Activated CD8-positive, alpha-beta memory T cell treated with anti-CD3 and anti-CD28 coated beads, Interleukin-2, amount 50 U/mL, for 48 hours (primary cell): ENCODE data around the gene CCDC91.
"Not testable (repeated sequence)": the region's sequence is repeated elsewhere in the genome, so short reads cannot be mapped to it uniquely, and the experiment has no call there.

Source experiments
- DNase-seq: peaks from one replicate; pipeline ENCODE4 v3.0.0-alpha.2; 2020

CCDC91 gene

DNA sequence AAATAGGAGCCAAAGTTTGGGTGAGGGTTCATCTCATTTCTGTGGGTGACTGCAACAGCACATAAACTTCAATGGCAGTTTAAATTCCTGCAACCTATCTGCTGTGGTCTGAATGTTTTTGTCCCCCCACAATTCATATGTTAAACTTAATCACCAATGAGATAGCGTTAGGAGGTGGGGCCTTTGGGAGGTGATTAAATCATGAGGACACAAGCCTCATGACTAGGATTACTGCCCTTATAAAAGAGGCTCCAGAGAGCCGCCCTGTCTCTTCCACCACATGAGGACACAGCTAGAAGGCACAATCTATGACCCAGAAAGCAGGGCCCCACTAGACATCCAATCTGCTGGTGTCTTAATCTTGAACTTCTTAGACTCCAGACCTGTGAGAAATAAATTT is 3.8 kb upstream of the CCDC91 start:
- DNase-seq, result no peak

DNA sequence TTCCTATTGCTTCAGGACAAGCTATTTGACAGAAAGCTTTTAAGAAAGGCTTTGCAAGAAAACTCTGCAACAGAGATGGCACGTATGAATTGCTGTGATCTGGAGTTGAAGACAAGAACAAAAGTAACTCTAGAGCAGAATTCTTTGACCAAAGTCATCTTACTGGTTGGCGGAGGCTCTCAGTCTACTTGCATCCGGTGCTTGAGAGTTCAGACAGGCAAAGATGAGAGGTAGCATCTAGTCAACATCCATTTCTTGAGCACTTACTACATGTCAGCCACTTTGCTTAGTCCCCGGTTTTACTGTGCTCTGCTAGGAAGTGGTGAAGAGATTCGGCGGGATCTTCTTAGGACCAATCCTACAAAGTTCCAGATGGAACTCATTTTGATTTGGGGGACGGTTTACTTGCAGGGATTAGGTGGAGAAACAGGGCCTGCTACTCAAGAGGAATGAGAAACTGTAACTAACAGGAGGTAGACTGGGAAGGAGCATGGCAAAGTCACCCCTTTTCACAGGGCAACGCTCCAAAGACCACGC is 404 bp upstream of the CCDC91 start:
- DNase-seq, result peak; percentile 52

DNA sequence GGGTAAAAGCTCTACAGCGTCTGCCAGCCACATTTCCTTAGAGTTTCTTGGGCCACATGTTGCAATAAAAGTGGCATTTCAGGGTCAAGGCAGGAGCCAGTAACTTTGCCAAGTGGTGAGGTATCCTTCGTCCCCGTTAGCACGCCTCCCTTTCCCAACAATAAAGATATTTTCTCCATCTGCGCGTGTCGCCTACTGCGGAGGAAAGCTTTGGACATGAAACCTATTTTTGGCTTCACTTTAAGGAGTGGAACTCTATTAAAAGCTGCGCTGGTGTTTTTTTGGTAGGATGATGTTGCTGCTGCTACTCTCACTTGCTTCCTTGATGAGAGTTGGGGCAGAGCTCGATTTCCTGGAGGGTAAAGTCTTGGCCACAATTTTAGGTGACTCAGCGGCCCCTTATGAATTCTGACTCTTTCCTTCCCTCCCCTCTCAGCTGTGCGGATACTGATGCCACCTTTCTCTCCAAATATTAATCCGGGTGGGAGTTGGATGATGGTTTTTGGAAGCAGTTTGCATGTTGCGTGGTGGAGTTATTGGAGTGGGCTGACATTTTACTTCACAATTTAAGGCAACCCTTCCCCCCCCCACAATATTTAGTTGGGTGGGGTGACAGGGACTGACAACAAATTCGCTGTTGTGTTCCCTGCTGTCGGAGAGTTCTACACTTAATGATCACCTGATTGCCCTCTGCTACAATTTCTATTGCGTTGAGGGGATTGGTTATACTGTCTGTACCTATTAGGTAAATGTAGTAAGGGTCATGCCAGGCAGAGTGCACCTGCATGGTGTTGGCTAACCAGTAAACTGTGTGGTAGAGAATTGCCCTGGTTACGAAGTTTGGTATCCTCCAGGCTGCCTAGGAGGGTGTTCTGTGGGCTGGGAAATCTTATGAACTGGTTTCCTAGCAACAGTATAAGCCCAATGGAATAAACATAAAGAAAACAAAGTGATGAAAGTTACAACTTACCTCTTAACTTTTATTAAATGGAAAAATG is 1.1 kb downstream of the CCDC91 start:
- DNase-seq, result peak; percentile 61

DNA sequence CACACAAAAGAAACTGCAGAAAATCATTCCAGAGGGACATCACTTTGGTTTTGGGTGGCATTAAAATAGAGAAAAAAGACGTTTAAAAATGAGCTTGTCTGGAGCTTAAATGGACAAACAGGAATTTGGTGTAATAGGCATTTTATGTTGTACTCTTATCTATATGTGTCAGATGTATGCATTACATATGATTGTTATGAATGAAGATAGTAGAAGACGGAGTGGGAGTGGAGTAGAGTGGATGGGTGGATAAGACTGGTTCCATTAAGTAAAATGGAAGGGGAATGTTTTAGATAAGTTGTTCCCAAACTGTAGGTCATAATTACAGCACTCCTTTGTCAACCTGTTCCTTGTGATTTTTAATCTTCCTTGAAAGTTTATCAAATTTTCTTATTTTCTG is 1.9 kb downstream of the CCDC91 start:
- no peak for DNase-seq

DNA sequence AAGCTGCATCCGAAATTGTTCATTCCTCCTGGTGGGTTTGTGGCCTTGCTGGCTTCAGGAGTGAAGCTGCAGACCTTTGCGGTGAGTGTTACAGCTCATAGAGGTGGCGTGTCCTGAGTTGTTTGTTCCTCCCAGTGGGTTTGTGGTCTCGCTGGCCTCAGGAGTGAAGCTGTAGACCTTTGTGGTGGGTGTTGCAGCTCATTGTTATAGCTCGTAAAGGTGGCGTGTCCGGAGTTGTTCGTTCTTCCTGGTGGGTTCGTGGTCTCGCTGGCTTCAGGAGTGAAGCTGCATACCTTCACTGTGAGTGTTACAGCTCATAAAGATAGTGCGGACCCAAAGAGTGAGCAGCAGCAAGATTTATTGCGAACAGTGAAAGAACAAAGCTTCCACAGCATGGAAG is 4.4 kb downstream of the CCDC91 start:
- DNase-seq, result not testable (repeated sequence)

GRCh38 chr12:28201136-28201535 is 10.9 kb downstream of the CCDC91 start:
- not testable (repeated sequence) for DNase-seq

DNA sequence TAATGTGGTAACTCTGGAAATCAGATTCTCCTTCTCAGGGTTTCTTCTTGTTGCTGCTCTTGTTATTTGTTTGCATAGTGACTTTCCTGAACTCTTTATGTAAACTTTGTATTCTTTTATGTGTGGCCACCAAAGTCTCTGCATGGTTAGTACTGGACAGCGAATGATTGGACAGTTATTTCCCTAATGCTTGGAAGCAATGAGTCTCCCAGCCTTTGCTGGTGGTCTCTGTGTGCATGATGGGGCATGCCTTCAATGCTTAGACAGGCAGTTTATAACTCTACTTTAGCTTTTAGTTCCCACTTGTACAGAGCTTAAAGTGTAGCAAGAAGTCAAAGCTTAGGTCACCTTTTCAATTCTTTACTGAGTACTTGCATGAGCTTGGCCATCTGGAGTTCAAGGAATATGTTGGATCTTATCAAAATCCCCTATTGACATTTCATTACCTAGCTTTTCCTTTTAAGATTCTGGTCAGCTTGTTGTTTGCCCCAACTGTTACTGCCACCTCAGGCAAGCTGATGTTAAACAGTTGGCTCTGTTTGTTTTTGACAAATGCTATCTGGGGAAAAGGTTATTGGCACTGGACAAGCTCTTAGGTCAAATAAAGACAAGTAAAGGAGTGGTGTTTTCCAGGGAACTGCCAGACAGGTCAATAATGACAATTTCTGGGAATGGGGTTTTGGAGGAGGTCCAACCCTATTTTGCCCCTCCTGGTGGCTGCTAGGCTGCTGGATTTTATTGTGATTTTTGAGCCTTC is 12.3 kb downstream of the CCDC91 start:
- no peak for DNase-seq

GRCh38 chr12:28209782-28210181 is 19.5 kb downstream of the CCDC91 start:
- DNase-seq, result no peak

GRCh38 chr12:28212182-28212581 is 21.9 kb downstream of the CCDC91 start:
- no peak for DNase-seq

GRCh38 chr12:28215021-28215420 is 24.8 kb downstream of the CCDC91 start:
- DNase-seq, result no peak

DNA sequence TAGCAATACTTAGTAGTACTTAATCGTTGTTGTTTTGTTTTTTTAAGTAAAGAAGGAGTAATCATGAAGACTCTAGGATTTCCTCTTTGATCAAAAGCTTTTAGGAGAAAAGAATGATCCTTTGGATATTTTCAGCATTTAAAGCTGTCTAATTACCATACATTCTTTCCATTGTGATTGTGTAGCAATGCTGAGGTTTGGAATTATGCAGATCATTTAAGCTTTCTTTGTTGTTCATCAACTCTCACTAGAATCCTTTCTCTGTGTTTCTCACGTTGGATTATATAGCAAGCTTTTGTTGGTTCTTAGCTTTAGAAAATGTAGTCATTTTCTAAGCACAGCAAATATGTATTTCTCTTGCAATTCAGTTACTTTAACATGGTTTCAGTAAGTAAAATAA is 25.8 kb downstream of the CCDC91 start:
- DNase-seq, result no peak

- DNase-seq, result no peak
Observed at GRCh38 chr12:28217805-28218204, 27.5 kb downstream of the CCDC91 start.

DNA sequence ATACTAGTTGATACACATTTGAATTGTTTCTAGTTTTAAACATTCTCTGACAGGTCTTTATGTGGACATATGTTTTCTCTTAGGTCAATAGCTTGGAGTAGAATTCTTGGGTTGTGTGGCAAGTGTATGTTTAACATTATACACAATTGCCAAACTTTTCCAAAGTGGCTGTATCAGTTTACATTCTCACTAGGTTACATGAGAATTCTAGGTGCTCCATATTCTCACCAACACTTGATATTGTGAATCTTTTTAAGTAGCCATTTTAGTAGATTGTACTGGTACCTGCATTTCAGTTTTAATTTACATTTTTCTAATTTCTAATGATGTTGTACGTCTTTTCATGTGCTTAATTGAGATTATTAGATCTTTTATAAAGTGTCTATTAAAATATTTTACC is 28.6 kb downstream of the CCDC91 start:
- DNase-seq, result no peak

DNA sequence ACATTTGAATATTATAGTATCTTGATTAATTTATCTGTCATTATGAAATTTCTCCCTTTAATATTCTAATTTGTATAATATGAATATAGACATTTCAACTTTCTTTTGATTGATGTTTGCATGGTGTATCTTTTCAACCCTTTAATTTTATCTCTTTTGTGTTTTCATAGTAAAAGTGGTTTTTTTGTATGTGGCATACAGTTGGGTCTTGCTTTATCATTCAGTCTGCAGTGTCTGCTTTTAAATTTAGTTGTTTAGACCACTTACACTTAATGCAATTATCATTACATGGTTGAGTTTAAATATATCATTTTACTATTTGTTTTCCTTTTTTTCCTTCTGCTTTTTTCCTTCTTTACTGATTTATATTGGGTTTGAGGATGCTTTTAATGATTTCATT is 29.6 kb downstream of the CCDC91 start:
- DNase-seq, result no peak

DNA sequence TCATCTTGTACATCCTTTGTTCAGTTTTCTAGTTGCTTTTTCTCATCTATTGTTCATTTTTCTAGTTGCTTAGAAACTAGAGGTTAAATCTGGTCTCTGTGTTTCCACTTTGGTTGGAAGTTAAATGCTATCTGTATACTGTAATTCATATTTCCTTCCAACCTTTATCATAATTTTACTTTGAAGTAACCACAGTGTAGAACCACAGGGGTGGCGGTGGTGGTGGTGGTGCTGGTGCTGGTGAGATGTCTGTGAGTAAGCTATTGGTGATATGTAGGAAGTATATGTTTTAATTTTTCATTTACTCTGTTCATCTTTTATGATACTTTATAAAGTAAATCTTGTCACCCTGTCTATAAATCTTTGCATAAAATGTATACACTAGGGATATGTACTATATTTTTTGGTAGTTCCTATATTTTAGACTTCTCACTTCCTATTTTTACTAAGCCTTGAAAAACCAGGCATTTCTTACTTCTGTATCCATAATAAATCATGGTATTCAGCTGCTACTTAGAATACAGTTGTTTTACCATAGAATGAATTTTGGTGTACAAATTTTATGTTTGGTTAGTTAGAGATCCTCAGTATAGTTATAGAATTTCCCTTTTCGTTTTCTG is 31.9 kb downstream of the CCDC91 start:
- DNase-seq, result peak; percentile 82

GRCh38 chr12:28223025-28223554 is 32.8 kb downstream of the CCDC91 start:
- no peak for DNase-seq

DNA sequence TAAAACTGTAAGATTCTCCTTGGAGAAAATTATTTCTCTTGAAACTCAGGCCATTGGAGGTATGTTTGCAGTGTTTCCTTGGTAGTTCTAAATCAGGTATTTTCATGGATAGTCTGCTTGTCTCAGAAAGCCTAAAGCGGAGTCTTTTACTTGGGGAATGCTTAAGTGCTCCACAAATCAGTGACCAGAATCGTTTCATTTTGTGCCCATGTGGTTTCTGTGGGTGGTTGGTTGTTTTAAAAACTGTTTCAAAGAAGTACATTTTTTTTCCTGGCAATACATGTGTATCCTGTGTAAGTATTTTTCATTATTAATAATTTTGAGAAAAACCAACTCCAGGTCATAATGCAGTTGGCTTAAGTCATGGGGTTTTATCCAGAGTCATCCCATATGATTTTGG is 33.6 kb downstream of the CCDC91 start:
- no peak for DNase-seq

DNA sequence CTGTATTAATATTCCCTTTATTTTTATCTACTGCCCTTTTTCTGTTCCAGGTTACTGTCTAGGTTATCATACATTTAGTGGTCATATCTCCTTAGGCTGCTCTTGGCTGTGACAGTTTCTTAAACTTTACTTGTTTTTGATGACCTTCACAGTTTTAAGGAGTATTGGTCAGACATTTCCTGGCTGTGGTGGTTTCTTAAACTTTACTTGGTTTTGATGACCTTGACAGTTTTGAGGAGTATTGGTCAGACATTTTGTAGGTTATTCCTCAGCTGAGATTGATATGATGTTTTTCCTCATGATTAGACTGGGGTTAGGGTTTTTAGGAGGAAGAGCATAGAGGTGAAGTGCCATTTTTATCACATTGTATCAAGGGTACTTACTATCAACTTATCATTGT is 36.4 kb downstream of the CCDC91 start:
- DNase-seq, result no peak

DNA sequence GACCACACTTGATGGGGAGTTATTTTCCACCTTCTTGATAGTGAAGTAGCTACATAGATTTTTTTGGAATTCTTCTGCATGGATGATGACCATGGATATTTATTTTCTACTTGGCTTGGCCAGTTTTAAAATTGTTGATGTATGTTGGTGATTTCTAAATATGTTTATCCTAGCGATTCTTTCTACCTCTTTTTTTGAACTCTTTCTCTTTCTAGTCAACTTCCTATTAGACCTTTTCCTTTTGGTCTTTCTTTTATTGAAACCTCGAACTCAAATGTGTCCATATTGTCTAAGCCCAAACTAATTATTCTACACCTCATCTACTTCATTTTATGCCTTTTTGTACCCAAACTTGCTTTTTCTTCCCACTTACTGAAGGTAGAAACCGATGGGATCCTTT is 37.0 kb downstream of the CCDC91 start:
- no peak for DNase-seq

- no peak for DNase-seq
Observed at GRCh38 chr12:28231248-28231647, 41.0 kb downstream of the CCDC91 start.

DNA sequence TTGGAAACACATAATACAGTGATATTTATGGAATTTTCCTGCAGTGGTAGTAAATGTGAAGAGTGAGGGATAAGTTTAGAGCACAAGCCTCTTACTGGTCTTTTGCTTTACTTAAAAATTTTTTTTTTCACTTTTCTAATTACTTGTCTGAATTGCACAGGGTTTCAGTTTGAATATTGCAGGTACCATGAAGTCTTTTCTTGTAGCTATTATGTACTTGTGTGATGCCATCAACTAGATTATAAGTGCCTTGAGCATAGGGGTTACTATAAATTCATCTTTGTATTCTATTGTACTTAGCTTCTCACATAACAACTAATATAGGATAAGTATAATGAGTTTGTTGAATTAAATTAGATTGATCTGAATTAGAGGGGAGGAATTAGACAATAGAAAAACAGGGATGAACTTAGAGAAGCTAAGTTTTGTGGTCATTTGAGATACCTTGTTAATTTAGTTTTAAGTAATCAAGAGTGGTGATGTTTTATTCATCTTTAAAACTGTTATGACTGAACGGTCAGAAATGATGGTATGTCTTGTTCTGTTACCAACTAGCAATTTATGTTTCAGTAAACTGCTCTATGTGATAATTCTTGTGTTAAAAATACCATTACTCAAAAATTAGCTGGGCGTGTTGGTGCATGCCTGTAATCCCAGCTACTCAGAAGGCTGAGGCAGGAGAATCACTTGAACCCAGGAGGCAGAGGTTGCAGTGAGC is 42.1 kb downstream of the CCDC91 start:
- DNase-seq, result no peak

DNA sequence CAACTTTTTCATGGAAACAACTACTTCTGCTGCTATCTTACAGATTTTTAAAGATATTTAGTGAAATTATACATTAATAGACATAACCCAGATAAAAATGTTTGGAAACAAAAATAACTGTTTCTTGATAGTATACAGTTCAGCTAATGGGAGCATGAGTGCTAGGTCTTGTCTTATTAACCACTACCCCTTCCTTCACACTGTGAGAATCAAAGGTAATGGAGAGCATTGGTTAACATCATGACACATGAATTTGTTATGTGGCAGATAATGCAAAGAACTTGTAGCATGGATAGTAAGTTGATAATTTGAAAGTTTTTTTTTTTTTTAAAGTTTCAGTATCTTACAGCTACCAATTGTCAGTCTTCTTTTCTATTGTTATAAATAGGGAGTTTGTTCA is 44.2 kb downstream of the CCDC91 start:
- no peak for DNase-seq
